Keratinocyte (primary cell): ENCODE results near the gene SLFN12.

Experiments used
- EZH2 ChIP-seq: IDR thresholded peaks from one replicate; pipeline ENCODE4 v1.6.1; 2012; ENCODE audit warnings: inconsistent platforms, mild to moderate bottlenecking, low read length, moderate library complexity
- TF ChIP-seq, protein P1 (sequence below), 3 experiments: IDR thresholded peaks in 1 of 3; conservative IDR thresholded peaks in 1 of 3; optimal IDR thresholded peaks in 1 of 3; 2 replicates in 2 of 3; 3 replicates in 1 of 3; pipeline versions ENCODE3 to v1.5.1; 2011; ENCODE audit warnings: low read length in 3 of 3, mild to moderate bottlenecking in 3 of 3, moderate library complexity in 2 of 3, control low read depth in 1 of 3, inconsistent platforms in 1 of 3; ENCODE audit not compliant: insufficient read depth in 2 of 3; ENCODE audit errors: extremely low read depth in 1 of 3

DNA sequence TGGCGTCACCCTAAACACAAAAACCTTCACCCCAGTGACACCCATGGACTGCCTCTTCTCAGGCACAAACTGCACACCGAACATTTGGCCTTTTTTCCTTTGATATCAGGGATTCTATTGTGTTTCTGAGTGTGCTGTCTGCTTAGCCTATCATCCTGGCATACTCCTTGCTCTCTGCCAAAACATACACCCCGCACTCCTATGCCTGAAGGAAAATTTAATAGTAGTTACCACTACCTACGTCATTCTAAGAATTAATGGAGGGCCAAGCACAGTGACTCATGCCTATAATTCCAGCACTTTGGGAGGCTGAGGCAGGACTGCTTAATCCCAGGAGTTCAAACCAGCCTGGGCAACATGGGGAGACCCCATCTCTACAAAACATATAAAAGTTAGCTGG, 36.2 kb upstream of the SLFN12 start:
- TF ChIP-seq, protein P1, sequence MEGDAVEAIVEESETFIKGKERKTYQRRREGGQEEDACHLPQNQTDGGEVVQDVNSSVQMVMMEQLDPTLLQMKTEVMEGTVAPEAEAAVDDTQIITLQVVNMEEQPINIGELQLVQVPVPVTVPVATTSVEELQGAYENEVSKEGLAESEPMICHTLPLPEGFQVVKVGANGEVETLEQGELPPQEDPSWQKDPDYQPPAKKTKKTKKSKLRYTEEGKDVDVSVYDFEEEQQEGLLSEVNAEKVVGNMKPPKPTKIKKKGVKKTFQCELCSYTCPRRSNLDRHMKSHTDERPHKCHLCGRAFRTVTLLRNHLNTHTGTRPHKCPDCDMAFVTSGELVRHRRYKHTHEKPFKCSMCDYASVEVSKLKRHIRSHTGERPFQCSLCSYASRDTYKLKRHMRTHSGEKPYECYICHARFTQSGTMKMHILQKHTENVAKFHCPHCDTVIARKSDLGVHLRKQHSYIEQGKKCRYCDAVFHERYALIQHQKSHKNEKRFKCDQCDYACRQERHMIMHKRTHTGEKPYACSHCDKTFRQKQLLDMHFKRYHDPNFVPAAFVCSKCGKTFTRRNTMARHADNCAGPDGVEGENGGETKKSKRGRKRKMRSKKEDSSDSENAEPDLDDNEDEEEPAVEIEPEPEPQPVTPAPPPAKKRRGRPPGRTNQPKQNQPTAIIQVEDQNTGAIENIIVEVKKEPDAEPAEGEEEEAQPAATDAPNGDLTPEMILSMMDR (optimal IDR thresholded peaks at IDR 0.05 in 1 of 3, IDR thresholded peaks at IDR 0.05 in 1 of 3, conservative IDR thresholded peaks at IDR 0.05 in 1 of 3; ENCODE audit: extremely low read depth in 1 of 3, insufficient read depth in 2 of 3, low read length in 3 of 3): no peak
- TF ChIP-seq EZH2: no peak
